Activated CD4-positive, alpha-beta T cell treated with anti-CD3 and anti-CD28 coated beads for 48 hours (primary cell): Measurements from ENCODE around the gene GLOD5.

Experiments used
- DNase-seq: peaks from one replicate; pipeline ENCODE4 v3.0.0-alpha.2; 2020

Gene GLOD5

DNA sequence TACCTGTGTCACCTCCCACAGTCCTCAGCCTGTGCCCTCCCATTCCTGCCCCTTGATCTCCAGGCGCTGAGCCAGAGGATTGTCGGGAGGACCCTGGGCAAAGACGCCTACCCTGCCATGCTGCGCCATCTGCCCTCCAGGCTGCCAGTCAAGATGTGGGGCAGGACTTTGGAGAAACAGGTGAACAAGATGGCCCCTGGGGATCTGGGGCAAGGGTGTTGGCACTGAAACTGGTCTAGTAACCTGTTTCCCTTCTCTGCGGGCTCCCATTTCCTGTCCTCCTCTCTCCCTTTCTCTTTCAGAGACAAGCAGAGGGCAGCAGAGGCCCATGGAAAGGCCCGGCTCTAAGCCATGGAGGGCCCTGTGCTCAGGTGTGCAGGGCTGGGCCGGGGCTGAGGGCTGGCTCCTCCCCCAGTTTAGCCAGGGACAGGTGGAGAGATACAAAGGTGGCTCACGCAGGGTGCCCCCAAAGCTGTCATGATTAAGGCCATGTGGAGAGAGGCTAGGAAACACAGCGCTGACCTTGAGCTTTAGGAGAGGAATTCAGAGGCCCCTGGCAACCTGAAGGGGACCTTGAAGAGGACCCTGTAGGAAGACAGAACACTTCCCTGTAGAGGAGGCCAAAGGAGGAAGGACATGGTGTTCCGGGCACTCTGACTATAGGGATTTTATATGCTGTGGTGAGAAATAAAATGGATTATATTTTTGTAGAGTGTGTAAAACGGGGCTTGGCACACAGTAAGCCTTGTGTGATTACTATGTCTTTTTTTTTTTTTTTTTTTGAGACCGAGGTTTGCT lies at the start of gene GLOD5:
Gene GLOD5, plus strand, starts transcription at position 74 of the 798 bp plus-strand sequence. Its CDS starts 44 bp downstream, at position 118.
- DNase-seq = peak; percentile 17

DNA sequence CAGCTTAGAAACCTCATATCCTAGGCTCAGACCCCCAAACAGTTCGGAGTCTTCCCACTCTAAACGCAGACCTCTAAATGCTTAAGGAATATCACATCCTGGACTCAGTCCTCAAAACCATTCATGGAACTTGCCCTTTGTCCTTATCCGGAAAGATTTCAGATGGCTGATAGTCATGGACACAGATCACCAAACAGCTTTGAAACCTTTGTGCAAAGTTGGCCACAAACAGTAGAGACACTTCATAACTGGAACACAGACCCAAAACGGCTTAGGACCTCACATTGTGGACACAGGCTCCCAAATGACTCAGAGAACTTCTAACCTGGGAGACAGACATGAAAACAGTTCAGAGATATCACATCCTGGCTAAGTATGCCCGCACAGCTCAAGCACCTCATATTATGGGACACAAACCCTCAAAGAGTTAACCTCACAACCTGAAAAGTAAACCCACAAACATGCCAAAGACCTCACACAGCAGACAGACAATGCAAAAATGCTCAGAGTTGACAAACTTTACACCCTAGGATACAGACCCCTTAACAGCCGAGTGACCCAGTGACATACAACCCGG lies 49.5 kb upstream of the GLOD5 start:
- no peak for DNase-seq

- DNase-seq = no peak
Observed at GRCh38 chrX:48713847-48714246, 47.7 kb upstream of the GLOD5 start.

DNA sequence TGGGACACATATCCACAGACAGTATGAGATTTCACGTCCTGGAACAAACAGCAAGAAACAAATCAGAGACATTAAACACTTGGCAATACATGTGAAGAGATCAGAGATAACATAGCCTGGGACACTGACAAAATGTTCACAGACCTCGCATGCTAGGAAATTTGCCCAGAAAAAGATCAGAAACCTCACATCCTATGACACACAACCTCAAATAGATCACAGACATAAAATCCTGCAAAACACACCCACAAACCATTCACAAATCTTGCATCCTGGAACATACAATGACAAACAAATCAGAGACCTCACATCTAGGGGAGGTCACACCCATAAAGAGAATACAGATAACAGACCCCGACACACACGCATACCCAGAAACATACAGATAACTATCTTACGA lies 47.0 kb upstream of the GLOD5 start:
- no peak for DNase-seq

DNA sequence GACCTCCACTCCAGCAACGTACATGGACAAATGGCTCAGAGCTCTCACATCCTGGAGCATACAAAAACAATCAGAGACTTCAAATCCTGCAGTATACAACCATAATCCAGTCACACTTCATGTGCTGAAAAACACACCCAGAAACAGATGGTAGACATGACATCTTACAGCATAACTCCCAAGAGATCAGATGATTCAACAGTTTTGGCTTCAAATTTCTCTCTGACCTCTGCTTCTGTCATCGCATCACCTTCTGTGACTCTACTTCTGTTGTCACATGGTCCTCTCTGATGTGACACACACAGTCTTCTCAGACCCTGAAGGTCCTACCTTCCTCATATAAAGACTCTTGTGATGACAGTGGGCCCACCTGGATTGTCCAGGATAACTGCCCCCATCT lies 46.5 kb upstream of the GLOD5 start:
- no peak for DNase-seq

- no peak for DNase-seq
Observed at GRCh38 chrX:48715876-48716502, 45.6 kb upstream of the GLOD5 start.

DNA sequence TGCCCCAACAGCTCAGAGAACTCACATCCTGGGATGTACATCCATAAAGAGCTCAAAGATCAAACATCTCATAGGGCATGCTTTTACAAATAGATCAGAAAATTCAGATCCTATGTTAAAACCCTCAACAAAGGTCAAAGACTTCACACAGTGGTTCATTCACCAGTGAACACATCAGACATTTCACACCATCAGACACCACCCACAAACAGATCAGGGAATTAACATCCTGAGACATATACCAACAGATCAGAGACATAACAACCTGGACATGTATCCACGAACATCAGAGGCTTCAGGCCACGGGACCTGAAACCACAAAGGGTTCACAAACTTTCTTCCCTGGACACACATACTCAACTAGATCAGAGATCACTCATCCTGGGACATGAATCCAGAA lies 41.6 kb upstream of the GLOD5 start:
- no peak for DNase-seq

DNA sequence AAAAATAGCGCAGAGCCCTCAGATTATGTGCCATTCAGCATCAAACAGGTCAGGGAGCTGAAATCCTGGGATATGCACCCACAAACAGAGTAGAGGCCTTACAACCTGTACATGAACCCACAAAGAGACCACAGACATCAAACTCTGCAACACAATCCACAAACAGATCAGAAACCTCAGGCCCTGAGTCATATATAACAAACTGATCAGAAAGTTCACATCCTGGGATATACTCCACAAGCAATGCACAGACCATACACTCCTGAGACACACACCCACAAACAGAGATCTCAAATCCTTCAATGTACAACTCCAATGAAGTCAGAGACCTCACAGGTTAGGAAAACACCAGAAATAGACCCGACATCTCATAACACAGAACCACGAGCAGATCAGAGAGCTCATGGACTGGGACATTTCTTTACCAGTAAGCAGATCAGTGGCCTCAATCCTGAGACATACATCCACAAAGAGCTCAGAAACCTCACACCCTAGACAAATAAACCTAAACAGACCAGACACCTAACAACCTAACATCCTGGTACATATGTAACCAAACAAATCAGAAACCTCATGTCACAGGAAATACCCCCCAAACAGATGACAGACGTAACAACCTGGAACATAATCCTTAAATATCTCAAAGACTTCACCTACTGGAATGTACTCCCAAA lies 40.8 kb upstream of the GLOD5 start:
- DNase-seq = no peak

DNA sequence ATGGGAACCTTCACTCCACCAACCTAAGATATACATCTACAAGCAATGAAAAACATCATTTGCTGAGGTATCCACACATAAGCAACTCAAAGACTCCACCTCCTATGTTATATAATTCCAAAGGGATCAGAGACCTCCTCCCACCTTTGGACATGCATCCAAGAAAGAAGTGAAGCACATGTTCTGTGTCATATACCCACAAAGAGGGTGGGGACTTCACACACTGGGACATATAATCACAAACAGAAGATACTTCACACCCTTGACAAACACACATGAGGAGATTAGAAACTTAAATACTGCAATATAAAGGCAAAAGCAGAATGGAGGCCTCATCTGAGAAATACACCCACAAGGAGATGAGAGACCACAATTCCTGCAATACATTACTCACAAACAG lies 39.6 kb upstream of the GLOD5 start:
- no peak for DNase-seq

GRCh38 chrX:48726596-48726995 lies 35.0 kb upstream of the GLOD5 start:
- no peak for DNase-seq

GRCh38 chrX:48728653-48729052 lies 32.9 kb upstream of the GLOD5 start:
- no peak for DNase-seq

DNA sequence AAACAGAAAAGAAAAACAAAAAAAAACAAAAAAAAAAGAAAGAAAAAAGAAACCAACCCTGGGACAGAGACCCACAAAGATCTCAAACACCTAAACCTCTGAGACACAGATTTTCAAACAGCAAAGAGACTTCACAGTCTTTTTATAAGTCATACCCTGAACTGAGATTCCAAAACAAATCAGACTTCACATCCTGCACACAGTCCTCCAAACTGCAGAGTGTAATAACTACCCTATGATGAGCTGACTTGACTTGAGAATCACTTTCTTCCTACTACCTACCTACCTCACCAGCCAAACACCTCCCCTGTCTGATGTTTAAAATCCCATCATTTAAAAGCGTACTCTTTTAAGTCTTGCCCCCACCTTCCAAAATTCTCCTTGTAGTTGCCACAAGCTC lies 25.2 kb upstream of the GLOD5 start:
- no peak for DNase-seq

- no peak for DNase-seq
Observed at GRCh38 chrX:48736878-48737212, 24.7 kb upstream of the GLOD5 start.

- DNase-seq = peak; percentile 89
Observed at GRCh38 chrX:48737213-48737938, 24.2 kb upstream of the GLOD5 start.

DNA sequence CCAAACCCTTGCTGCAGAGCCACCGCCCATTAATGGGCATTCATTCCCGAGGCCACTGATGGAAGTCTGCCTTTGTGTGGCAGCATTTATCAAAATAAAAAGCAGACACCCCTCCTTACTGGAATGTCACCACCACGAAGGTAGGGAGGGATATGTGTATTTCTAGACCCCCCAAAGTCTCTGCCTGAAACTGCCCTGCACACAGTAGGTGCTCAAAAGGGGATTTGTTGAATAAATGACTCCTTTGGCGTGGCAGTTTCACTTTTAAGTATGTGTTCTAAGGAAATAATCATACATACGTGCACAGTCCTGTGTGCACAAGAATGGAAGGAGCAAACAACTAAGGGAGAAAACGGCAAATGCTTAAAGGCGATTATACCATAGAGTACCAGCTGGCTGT lies 23.6 kb upstream of the GLOD5 start:
- DNase-seq = no peak

DNA sequence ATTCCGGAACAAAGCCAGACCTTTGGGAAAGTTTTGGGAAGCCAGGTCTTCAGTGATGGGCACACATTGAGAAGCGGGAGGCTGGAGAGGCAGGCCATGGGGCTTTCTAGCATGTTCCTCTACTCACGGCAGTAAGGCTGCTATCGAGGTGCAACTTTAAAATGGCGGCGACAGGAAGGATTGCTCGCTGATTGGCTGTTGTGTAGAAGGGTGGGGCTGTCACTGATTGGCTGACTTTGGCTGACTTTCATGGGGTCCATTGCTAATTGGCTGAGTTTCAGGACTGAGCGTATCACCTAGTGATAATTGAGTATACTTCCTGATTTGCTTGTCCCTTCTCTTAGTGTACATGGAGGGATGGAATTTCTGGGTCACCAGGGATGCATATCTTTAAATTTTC lies 19.7 kb upstream of the GLOD5 start:
- DNase-seq = no peak

DNA sequence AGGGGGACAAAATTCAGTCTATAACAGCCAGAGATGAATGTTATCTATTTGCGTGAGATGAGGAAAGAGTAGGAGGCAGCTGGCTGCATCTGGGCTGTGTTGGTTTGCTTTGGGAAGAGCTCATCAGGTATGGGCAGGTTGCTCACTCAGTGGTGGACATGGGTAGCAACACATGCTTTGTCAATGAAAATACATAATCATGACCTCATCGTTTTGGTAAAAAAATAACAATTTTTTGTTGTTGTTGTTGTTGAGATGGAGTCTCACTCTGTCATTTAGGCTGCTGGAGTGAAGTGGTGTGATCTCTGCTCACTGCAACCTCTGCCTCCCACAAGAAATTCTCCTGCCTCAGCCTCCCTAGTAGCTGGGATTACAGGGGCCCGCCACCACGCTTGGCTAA lies 16.3 kb upstream of the GLOD5 start:
- no peak for DNase-seq

GRCh38 chrX:48747415-48748016 lies 14.0 kb upstream of the GLOD5 start:
- no peak for DNase-seq

GRCh38 chrX:48749182-48749581 lies 12.4 kb upstream of the GLOD5 start:
- DNase-seq = no peak

GRCh38 chrX:48751343-48751742 lies 10.2 kb upstream of the GLOD5 start:
- DNase-seq = peak; percentile 30

DNA sequence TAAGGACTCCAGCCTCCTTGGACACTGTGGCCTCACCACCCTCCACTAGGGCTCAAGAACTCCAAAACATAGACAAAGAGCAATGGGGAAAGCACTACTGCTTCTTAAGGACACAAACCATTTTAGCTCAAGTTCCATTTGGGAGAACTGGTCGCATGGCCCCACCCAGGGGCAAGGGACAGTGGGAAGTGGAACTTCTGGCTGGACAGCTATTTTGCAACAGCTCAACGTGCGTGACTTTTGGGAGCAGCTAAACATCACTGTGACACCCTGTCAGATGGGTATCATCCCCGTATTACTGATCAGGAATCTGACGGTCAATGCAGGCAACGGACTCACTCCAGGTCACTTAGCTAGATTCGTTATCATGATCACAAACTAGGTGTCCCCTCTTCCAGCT lies 9.0 kb upstream of the GLOD5 start:
- no peak for DNase-seq

GRCh38 chrX:48753708-48754228 lies 7.8 kb upstream of the GLOD5 start:
- DNase-seq = no peak

DNA sequence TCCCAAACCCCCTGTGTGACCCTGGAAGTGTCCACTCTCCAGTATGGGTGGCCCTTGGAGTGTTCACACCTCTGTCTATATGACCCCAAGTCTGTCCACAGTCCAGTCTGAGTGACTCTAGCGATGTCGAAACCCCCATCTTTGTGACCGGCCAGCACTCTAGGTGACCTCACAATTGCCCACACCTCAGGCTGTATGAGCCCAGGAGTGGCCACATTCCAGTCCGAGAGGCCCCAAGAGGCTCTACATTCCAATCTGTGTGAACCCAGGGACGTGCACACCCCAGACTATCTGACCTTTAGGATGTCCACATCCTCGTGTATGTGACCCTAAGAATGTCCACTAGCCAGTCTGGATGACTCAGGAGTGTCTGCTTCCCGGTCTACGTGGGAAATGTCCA lies 7.3 kb upstream of the GLOD5 start:
- DNase-seq = no peak
